ENCODE results near the gene SEMA3B.

DNA sequence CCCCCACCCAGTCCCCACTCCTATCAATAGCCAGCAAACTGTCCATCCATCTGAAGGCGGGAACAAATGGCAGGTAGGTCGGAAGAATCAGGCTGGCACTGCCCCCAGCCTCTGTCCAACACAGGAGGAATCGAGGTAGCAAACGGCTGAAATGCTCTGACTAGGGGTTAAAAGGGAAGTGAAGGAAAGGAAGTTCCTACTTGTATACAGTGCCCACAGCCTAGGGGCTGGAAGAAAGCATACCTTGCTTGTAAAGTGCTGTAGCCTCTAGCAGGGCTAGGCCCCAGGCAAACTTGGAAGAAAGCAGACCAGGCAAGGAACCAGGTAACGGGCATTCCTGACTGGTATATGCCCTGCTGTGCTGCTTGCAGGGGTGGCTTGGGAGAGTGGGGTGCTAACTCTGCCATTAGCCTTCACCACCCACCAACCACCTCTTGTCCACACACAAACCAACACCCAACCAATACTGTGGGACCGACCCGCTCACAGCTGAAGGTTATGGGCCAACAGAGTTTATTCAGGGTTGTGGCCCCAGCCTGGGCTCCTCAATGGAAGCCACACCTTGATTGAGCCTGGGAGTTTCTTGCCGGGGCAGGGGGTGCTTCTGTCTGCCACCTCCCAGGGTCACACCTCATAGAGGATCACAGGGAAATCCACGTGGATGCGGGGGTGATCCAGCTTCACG, 56.7 kb downstream of the SEMA3B start:
- TF ChIP-seq, protein P1, sequence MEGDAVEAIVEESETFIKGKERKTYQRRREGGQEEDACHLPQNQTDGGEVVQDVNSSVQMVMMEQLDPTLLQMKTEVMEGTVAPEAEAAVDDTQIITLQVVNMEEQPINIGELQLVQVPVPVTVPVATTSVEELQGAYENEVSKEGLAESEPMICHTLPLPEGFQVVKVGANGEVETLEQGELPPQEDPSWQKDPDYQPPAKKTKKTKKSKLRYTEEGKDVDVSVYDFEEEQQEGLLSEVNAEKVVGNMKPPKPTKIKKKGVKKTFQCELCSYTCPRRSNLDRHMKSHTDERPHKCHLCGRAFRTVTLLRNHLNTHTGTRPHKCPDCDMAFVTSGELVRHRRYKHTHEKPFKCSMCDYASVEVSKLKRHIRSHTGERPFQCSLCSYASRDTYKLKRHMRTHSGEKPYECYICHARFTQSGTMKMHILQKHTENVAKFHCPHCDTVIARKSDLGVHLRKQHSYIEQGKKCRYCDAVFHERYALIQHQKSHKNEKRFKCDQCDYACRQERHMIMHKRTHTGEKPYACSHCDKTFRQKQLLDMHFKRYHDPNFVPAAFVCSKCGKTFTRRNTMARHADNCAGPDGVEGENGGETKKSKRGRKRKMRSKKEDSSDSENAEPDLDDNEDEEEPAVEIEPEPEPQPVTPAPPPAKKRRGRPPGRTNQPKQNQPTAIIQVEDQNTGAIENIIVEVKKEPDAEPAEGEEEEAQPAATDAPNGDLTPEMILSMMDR (IDR thresholded peaks at IDR 0.05) = no peak
- no peak for TF ChIP-seq POLR2A (IDR thresholded peaks at IDR 0.05)
- TF ChIP-seq POLR2AphosphoS5 (IDR thresholded peaks at IDR 0.05) = no peak
- TF ChIP-seq EP300 (IDR thresholded peaks at IDR 0.05) = no peak

Measured in upper lobe of left lung (tissue), 4 donors.